ENCODE measurements around the gene IRS1.

Gene IRS1

GRCh38 chr2:226705965-226706364, 93.7 kb downstream of the IRS1 start:
- ChIA-PET CTCF (no interaction called here), POLR2A (no interaction called here)

GRCh38 chr2:226705133-226705886, 94.3 kb downstream of the IRS1 start:
- TF ChIP-seq CTCF (IDR thresholded peaks at IDR 0.05; ENCODE audit: insufficient read depth, low read length, missing control alignments): no peak
- ChIA-PET CTCF (no interaction called here), POLR2A (no interaction called here)
- DNase-seq (ENCODE audit: low read depth, low spot score): no peak
- H3K4me3 ChIP-seq (ENCODE audit: low read depth, low read length): no peak overlapping the region

More at GRCh38 chr2:226705965-226706364, 93.7 kb downstream of the IRS1 start:
- DNase-seq (ENCODE audit: low read depth, low spot score): no peak
- no peak overlapping the region for H3K4me3 ChIP-seq (ENCODE audit: low read depth, low read length)
- TF ChIP-seq CTCF (IDR thresholded peaks at IDR 0.05; ENCODE audit: insufficient read depth, low read length, missing control alignments): no peak

- no peak overlapping the region for H3K4me3 ChIP-seq (ENCODE audit: low read depth, low read length)
- POLR2A ChIA-PET: no interaction called here
- no peak for TF ChIP-seq CTCF (IDR thresholded peaks at IDR 0.05; ENCODE audit: insufficient read depth, low read length, missing control alignments)
- CTCF ChIA-PET: no interaction called here
- DNase-seq (ENCODE audit: low read depth, low spot score): no peak
Measured at GRCh38 chr2:226703514-226703913, 96.1 kb downstream of the IRS1 start.

- DNase-seq (ENCODE audit: low read depth, low spot score): no peak
- ChIA-PET CTCF (no interaction called here), POLR2A (no interaction called here)
- no peak overlapping the region for H3K4me3 ChIP-seq (ENCODE audit: low read depth, low read length)
- no peak for TF ChIP-seq CTCF (IDR thresholded peaks at IDR 0.05; ENCODE audit: insufficient read depth, low read length, missing control alignments)
Measured at GRCh38 chr2:226702376-226702775, 97.2 kb downstream of the IRS1 start.

- ChIA-PET POLR2A (interaction anchor here (0.8 kb wide), 1 partner anchor 217 kb away, joined by 3 read pairs; no protein-coding TSS in a partner anchor), CTCF (no interaction called here)
- H3K4me3 ChIP-seq (ENCODE audit: low read depth, low read length): no peak overlapping the region
- peak; percentile 96 for DNase-seq (ENCODE audit: low read depth, low spot score)
- no peak for TF ChIP-seq CTCF (IDR thresholded peaks at IDR 0.05; ENCODE audit: insufficient read depth, low read length, missing control alignments)
Measured at GRCh38 chr2:226701052-226701451, 98.6 kb downstream of the IRS1 start.

- H3K4me3 ChIP-seq (ENCODE audit: low read depth, low read length): no peak overlapping the region
- DNase-seq (ENCODE audit: low read depth, low spot score): no peak
- TF ChIP-seq CTCF (IDR thresholded peaks at IDR 0.05; ENCODE audit: insufficient read depth, low read length, missing control alignments): no peak
- ChIA-PET POLR2A (no interaction called here), CTCF (interaction anchor here (0.7 to 1.4 kb wide), 4 partner anchors 9 to 811 kb away, joined by 3 to 4 read pairs (median 3); no protein-coding TSS in a partner anchor)
Measured at GRCh38 chr2:226699321-226699720, 100.3 kb downstream of the IRS1 start.
